ENCODE measurements around the gene SOBP. TPM values are rescaled to one million over a fixed set of nuclear protein-coding genes. Genes with fewer than 3 reads are reported as not detected.

The SOBP gene
- total RNA-seq, 1 experiment from 2014 or later, result 0.22 TPM

DNA sequence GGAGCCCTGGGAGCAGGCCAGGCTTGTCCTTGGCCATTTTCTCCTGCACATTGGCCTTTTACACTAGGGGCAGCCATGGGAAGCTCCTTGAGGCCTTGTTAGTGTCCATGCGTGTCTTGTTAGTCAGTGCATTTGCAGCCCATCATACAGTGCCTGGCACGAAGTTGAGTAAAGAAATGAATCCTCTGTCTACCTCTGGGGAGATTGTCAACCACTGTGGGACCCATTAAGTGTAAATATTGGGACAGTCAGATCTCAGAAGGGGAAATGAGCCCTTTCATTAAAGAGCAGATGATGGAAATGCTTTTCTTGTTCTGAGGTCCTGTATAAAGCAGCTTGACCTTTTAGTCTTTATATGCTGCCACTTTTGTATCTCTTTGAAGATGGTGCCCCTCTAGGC lies 33.9 kb downstream of the SOBP start:
- no TSS peak for BruUV-seq (replicated peaks)
- H3K4me3 ChIP-seq, result no peak overlapping the region
- no peaks in the 10 kb centered on the region for H3K4me1 ChIP-seq (replicated peaks; ENCODE audit: insufficient read depth)
- H3K9me3 ChIP-seq (ENCODE audit: insufficient read depth, low read depth), result 0 out of 2 replicates have a peak, but pooled peaks cover 3% of the 10 kb centered on the region
- CTCF ChIA-PET, result no interaction called here
- no peak overlapping the region for H3K27ac ChIP-seq
- H4K20me1 ChIP-seq (ENCODE audit: insufficient read depth), result no peaks in the 10 kb centered on the region
- POLR2A ChIA-PET (ENCODE audit: unreplicated experiment), result no interaction called here
- H3K9me2 ChIP-seq (ENCODE audit: insufficient read depth), result no peaks in the 10 kb centered on the region
- DNase-seq, result no peak
- no peaks in the 10 kb centered on the region for H3K79me2 ChIP-seq (ENCODE audit: low read depth)
- intact Hi-C loops (cut with micrococcal nuclease; ENCODE audit: unreplicated experiment), result no loop called here
- H2AFZ ChIP-seq, result no peak overlapping the region
- no peaks in the 10 kb centered on the region for H3F3A ChIP-seq (ENCODE audit: insufficient read depth, low read depth)
- H3K36me3 ChIP-seq (ENCODE audit: low read depth), result no peaks in the 10 kb centered on the region
- H3K4me2 ChIP-seq, result no peak overlapping the region
- no peaks in the 10 kb centered on the region for H3K27me3 ChIP-seq (ENCODE audit: insufficient read depth, low read depth)
- no peak for TF ChIP-seq EZH2 (IDR thresholded peaks at IDR 0.05; ENCODE audit: low read depth)
- TF ChIP-seq CTCF (conservative IDR thresholded peaks at IDR 0.05), result no peak

DNA sequence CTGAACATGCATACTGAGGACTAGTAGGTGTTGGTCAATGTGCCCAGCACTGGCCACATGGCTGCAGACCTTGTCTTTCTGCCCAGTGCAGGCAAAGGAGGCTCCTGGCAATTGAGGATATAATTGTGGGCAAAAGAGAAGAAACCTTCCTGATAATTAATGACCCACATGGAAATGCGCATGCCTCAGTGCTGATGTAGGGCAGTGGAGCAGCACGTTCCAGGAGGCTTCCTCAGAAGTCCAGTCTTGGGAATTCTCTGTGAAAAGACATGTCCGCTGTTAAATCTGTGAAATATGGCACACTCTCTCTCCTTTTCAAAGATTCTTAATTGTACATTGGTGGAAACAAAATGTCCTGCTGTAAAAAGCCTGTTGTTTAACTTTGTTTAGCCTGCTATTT lies 34.7 kb downstream of the SOBP start:
- Histone ChIP-seq H3K9me2 (ENCODE audit: insufficient read depth) (no peaks in the 10 kb centered on the region), H3K4me3 (no peak overlapping the region), H3K27me3 (ENCODE audit: insufficient read depth, low read depth) (no peaks in the 10 kb centered on the region), H4K20me1 (ENCODE audit: insufficient read depth) (no peaks in the 10 kb centered on the region), H3K79me2 (ENCODE audit: low read depth) (no peaks in the 10 kb centered on the region), H3K27ac (no peak overlapping the region), H3K9me3 (ENCODE audit: insufficient read depth, low read depth) (0 out of 2 replicates have a peak, but pooled peaks cover under 1% of the 10 kb centered on the region), H3F3A (ENCODE audit: insufficient read depth, low read depth) (no peaks in the 10 kb centered on the region), H3K4me2 (no peak overlapping the region), H3K36me3 (ENCODE audit: low read depth) (no peaks in the 10 kb centered on the region), H2AFZ (no peak overlapping the region), H3K4me1 (replicated peaks; ENCODE audit: insufficient read depth) (no peaks in the 10 kb centered on the region)
- POLR2A ChIA-PET (ENCODE audit: unreplicated experiment), result no interaction called here
- no TSS peak for BruUV-seq (replicated peaks)
- intact Hi-C loops (cut with micrococcal nuclease; ENCODE audit: unreplicated experiment), result no loop called here
- no peak for TF ChIP-seq EZH2 (IDR thresholded peaks at IDR 0.05; ENCODE audit: low read depth)
- TF ChIP-seq CTCF (conservative IDR thresholded peaks at IDR 0.05), result no peak
- no peak for DNase-seq
- CTCF ChIA-PET, result no interaction called here

DNA sequence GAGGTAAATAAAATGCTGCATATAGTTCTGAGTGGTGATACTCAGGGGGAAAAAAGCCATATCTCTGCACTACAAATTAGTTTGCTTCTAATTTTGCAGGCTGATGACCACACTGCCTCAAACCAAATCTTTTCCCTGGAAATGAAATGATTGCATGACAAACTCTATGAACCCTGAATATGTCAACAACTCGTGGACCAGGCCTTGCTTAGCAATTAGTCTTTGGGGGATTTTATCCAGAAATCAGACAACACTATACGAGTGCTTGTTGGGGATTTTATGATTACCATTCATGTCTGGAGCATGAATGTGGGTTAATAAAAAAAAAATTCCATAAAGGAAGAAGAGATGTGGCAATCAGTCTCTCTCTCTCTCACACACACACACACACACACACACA lies 42.0 kb downstream of the SOBP start:
- H3K4me2 ChIP-seq, result no peak overlapping the region

More for the DNA sequence above, 42.0 kb downstream of the SOBP start:
- H3K4me3 ChIP-seq, result no peak overlapping the region
- intact Hi-C loops (cut with micrococcal nuclease; ENCODE audit: unreplicated experiment), result no loop called here
- CTCF ChIA-PET, result no interaction called here
- no peak overlapping the region for H2AFZ ChIP-seq
- no peaks in the 10 kb centered on the region for H3K27me3 ChIP-seq (ENCODE audit: insufficient read depth, low read depth)
- no peaks in the 10 kb centered on the region for H4K20me1 ChIP-seq (ENCODE audit: insufficient read depth)
- TF ChIP-seq EZH2 (IDR thresholded peaks at IDR 0.05; ENCODE audit: low read depth), result no peak
- no peak for TF ChIP-seq CTCF (conservative IDR thresholded peaks at IDR 0.05)
- H3K9me3 ChIP-seq (ENCODE audit: insufficient read depth, low read depth), result no peaks in the 10 kb centered on the region
- no peaks in the 10 kb centered on the region for H3K36me3 ChIP-seq (ENCODE audit: low read depth)
- BruUV-seq (replicated peaks), result no TSS peak
- POLR2A ChIA-PET (ENCODE audit: unreplicated experiment), result no interaction called here
- no peaks in the 10 kb centered on the region for H3K4me1 ChIP-seq (replicated peaks; ENCODE audit: insufficient read depth)
- no peak for DNase-seq
- no peaks in the 10 kb centered on the region for H3K79me2 ChIP-seq (ENCODE audit: low read depth)
- H3K27ac ChIP-seq, result no peak overlapping the region
- no peaks in the 10 kb centered on the region for H3F3A ChIP-seq (ENCODE audit: insufficient read depth, low read depth)
- H3K9me2 ChIP-seq (ENCODE audit: insufficient read depth), result no peaks in the 10 kb centered on the region

Data from PC-9 (cell line).